Activated CD4-positive, CD25-positive, alpha-beta regulatory T cell treated with anti-CD3 and anti-CD28 coated beads, Interleukin-2, amount 50 U/mL, for 16 hours (primary cell): Measurements from ENCODE around the gene BPIFB4.
"Not testable (repeated sequence)": the region's sequence is repeated elsewhere in the genome, so short reads cannot be mapped to it uniquely, and the experiment has no call there.

ENCODE experiments used
- DNase-seq: peaks from one replicate; pipeline ENCODE4 v3.0.0-alpha.2; 2020; ENCODE audit warnings: low read depth, low spot score

Gene BPIFB4

GRCh38 chr20:33119725-33120720 is 40.6 kb downstream of the BPIFB4 start:
- DNase-seq = no peak

- no peak for DNase-seq
Measured at GRCh38 chr20:33120934-33121333, 41.5 kb downstream of the BPIFB4 start.

- not testable (repeated sequence) for DNase-seq
Measured at GRCh38 chr20:33122297-33122696, 42.9 kb downstream of the BPIFB4 start.

- no peak for DNase-seq
Measured at GRCh38 chr20:33124261-33124660, 44.8 kb downstream of the BPIFB4 start.

GRCh38 chr20:33124994-33125393 is 45.6 kb downstream of the BPIFB4 start:
- DNase-seq = no peak

GRCh38 chr20:33125983-33126382 is 46.5 kb downstream of the BPIFB4 start:
- no peak for DNase-seq

- DNase-seq = no peak
Measured at GRCh38 chr20:33127422-33128097, 48.1 kb downstream of the BPIFB4 start.

GRCh38 chr20:33130568-33131061 is 51.2 kb downstream of the BPIFB4 start:
- no peak for DNase-seq

- DNase-seq = no peak
Measured at GRCh38 chr20:33131949-33132473, 52.6 kb downstream of the BPIFB4 start.

- no peak for DNase-seq
Measured at GRCh38 chr20:33132513-33133372, 53.3 kb downstream of the BPIFB4 start.

- DNase-seq = no peak
Measured at GRCh38 chr20:33133373-33133941, 54.0 kb downstream of the BPIFB4 start.

- no peak for DNase-seq
Measured at GRCh38 chr20:33137195-33137594, 57.8 kb downstream of the BPIFB4 start.

GRCh38 chr20:33139467-33139866 is 60.0 kb downstream of the BPIFB4 start:
- DNase-seq = no peak

- no peak for DNase-seq
Measured at GRCh38 chr20:33145521-33145920, 66.1 kb downstream of the BPIFB4 start.

- DNase-seq = no peak
Measured at GRCh38 chr20:33147299-33147698, 67.9 kb downstream of the BPIFB4 start.

GRCh38 chr20:33148040-33148439 is 68.6 kb downstream of the BPIFB4 start:
- no peak for DNase-seq

GRCh38 chr20:33154252-33154651 is 74.8 kb downstream of the BPIFB4 start:
- DNase-seq = no peak

- DNase-seq = no peak
Measured at GRCh38 chr20:33158637-33159385, 79.4 kb downstream of the BPIFB4 start.

GRCh38 chr20:33159713-33160112 is 80.3 kb downstream of the BPIFB4 start:
- DNase-seq = no peak

GRCh38 chr20:33160681-33161080 is 81.2 kb downstream of the BPIFB4 start:
- no peak for DNase-seq
